Fibroblast of the conjunctiva (primary cell): ENCODE measurements around the gene CDKAL1.
"Not testable (repeated sequence)": the region's sequence is repeated elsewhere in the genome, so short reads cannot be mapped to it uniquely, and the experiment has no call there.

Experiments used
- DNase-seq: peaks from one replicate; pipeline ENCODE4 v3.0.0-alpha.2; 2010; ENCODE audit warnings: low read depth

CDKAL1 gene

GRCh38 chr6:21180800-21181337, 646.6 kb downstream of the CDKAL1 start:
- no peak for DNase-seq

- no peak for DNase-seq
Measured at GRCh38 chr6:21181866-21182265, 647.6 kb downstream of the CDKAL1 start.

- DNase-seq, result no peak
Measured at GRCh38 chr6:21182589-21182988, 648.3 kb downstream of the CDKAL1 start.

GRCh38 chr6:21185861-21186478, 651.7 kb downstream of the CDKAL1 start:
- DNase-seq, result no peak

DNA sequence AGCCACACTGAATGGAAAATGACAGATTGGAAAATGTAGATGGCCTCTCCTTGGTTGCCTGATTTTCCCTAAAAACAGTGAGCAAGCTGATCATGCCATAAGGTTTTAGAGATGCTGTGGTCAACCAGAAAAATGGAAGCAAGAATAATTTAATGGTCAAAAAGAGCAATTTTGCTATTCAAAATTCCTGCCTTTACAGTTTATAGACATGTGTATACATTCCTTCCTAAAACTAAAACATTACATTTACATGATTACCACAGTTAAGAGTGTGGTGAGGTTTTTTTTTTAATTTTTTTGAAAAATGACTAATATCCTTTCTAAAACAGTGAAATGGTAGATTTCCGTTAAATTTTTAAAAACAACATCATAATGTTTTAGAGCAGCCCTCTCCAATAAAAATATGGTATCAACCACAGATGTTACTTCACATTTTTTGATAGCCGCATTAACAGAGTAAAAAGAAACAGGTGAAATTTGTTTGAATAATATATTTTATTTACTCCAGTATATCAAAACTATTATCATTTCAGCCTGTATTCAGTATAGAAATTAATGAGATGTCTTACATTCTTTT, 652.3 kb downstream of the CDKAL1 start:
- no peak for DNase-seq

GRCh38 chr6:21187485-21187884, 653.2 kb downstream of the CDKAL1 start:
- no peak for DNase-seq

- no peak for DNase-seq
Measured at GRCh38 chr6:21188505-21189223, 654.4 kb downstream of the CDKAL1 start.

GRCh38 chr6:21189759-21190158, 655.5 kb downstream of the CDKAL1 start:
- no peak for DNase-seq

- DNase-seq, result no peak
Measured at GRCh38 chr6:21190701-21191100, 656.4 kb downstream of the CDKAL1 start.

- no peak for DNase-seq
Measured at GRCh38 chr6:21193790-21194475, 659.7 kb downstream of the CDKAL1 start.

GRCh38 chr6:21195301-21195700, 661.0 kb downstream of the CDKAL1 start:
- not testable (repeated sequence) for DNase-seq

GRCh38 chr6:21198032-21198640, 663.9 kb downstream of the CDKAL1 start:
- DNase-seq, result no peak

DNA sequence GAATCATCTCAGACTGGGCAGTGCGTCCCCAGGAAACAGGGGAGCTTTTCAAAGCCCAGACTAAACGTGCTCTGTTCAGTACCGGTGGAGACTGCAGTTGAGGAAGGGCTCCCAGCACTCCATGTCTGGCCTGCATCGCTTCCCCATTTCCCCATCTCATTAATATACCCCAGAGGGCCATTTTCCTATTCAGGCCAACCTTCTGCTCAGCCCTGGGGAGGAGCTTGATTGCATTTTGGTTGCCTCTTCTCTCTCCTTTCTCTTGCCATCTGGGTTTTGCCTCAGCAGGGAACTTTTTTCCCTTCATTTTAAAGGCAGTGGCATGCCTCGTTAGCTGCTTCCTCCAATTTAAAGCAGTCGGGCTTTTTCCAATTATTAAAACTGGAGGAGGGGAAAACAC, 665.0 kb downstream of the CDKAL1 start:
- DNase-seq, result no peak

DNA sequence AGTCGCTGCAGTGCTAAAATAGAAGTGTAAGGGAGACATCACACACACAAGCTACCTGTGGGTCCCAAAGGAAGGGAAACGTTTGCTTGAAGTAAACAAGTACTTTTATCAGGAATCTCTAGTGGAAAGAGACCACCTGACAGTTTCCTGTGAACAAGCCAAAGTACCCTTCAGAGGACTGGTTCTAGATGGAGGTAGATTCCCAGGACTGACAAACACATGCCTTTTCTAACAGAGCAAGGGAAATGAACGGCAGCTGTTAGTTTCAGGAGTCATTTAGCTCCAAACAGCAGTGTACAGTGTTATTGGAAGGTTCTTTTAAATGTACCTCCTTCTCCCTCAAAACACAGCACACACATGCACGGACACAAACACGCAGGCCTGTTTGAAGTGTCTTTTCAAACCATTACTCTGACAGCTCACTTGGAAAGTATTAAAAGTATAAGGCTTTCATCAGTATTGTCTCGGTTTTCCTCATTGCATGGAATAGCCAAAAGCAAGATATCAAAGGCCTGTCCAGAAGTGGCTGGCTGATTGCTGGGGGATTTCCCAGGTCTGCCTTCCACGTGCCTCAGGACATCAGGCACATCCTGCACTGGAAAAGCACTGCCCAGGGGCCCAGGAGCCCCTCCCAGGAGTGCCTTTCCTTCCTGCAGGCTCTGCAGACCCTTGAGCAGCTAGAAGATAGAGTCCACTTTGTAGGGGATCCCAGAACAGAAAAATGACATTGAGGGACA, 666.0 kb downstream of the CDKAL1 start:
- DNase-seq, result no peak

DNA sequence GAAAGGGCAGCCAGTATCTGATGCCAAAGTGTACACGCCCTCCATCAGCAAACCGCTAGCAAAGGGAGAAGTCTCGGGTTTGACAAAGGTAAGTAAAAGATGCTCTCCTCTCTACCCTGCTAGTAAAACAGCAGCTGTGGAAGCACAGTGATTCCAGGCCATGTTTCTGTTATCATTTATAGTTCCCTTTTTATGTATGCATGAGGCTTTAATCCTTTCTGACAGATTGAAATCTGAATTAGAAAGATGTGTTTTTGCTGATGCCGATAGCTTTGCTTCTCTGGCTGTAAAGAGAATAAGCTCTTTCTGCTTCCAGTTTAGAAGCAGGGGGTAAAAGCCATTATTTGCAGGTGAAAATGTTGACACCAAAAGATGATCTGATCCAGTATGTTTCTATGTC, 666.9 kb downstream of the CDKAL1 start:
- no peak for DNase-seq

DNA sequence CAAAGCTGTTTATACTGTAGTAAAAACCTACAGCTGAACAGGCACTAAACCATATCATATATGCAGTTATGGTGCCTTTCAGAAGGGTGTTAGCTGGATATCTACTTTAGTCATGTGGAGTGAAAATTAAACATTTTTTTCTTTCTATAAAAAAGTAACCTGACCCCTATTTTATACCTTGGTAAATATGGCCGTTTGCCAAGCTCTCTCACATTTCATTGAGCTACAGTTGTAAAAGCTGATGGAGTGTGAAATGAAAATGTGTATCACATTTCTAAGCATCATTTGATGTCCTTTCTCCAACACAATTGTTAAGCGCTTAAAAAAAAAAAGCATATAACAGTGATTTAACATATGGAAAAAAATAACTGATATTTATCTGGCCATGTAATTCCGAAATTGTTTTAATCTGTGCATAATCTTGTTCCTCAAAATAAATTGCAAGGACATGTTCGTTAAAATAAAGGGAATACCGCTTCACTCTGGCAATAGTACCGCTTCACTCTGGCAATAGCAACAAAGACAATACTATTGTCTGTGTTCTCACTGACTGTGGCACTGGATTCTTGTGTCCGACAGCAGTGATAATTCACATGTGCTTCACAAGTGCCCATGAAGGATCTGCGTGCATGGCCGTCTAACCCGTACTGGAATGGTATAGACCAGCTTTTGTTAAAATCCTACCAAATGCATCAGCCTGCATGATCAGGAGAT, 667.5 kb downstream of the CDKAL1 start:
- no peak for DNase-seq

DNA sequence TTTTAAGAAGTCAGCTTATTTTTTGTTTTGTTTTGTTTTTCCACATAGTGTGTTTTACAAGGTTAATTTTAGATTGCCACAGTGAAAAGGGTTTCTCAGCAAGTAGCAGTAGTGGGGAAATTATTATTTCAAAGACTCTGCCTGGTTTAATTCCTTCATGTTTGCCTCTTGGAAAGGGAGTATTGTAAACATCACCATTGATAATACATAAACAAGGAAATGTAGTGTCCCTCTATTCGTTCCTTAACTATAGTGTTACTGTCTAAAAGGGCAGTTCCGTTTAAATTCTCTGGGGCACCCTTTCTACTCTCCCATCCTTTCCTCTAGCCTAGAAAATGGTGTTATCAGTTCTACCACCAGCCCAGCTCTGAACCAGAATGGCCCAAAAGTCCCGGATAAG, 668.3 kb downstream of the CDKAL1 start:
- DNase-seq, result no peak

DNA sequence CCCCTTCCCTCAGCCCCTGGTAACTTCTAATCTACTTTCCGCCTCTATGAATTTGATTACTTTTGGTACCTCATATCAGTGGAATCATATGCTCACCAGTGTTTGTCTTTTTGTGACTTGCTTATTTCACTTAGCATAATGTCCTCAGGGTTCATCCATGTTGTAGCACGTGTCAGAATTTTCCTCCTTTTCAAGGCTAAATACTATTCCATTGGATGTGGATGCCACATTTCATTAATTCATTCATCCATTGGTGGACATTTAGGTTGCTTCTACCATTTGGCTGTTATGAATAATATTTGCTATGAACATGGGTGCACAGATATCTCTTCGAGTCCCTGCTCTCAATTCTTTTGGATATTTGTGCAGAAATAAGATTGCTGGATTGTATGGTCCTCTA, 670.7 kb downstream of the CDKAL1 start:
- no peak for DNase-seq

- no peak for DNase-seq
Measured at GRCh38 chr6:21208081-21208795, 674.0 kb downstream of the CDKAL1 start.

- DNase-seq, result no peak
Measured at GRCh38 chr6:21208796-21209186, 674.5 kb downstream of the CDKAL1 start.
